ENCODE data around the gene ESPN. TPM values are rescaled to one million over a fixed set of nuclear protein-coding genes. Genes with fewer than 3 reads are reported as not detected.

ESPN gene
- total and polyA plus RNA-seq, 2 of the 8 experiments (the other 6 are each of a cell fraction or from before 2014, with no cell fraction given): 5.2 to 16.3 TPM

GRCh38 chr1:6391951-6392808, 32.4 kb upstream of the ESPN start:
- Histone ChIP-seq H3K23ac (ENCODE audit: insufficient read length) (no peak overlapping the region), H3K27ac (ENCODE audit: low read depth, low read length) (no peak overlapping the region), H4K8ac (ENCODE audit: extremely low read depth, insufficient read depth, low read length) (peak overlapping the region; percentile 41; the same call in 1 of the 2 replicates), H2BK12ac (ENCODE audit: low read depth, low read length) (no peak overlapping the region), H3K9me3 (ENCODE audit: insufficient read depth in 2 of 2, low read depth in 1 of 2, low read length in 1 of 2) (no peaks in the 10 kb centered on the region; a peak in 1 of 4 replicates), H3K4me1 (replicated peaks in 1 of 4; ENCODE audit: control insufficient read depth in 3 of 4, insufficient read depth in 4 of 4, low read length in 3 of 4) (peaks cover 0 to 15% (median 12%) of the 10 kb centered on the region in 4 experiments; a peak in 6 of 7 replicates), H3K4me2 (ENCODE audit: insufficient read depth in 1 of 2, low read depth in 2 of 2, low read length in 2 of 2) (peak overlapping the region; percentile 70 to 80), H3K4me3 (ENCODE audit: extremely low read depth in 1 of 4, insufficient read depth in 2 of 4, low read depth in 3 of 4, low read length in 4 of 4) (peak overlapping the region; percentile 66 to 91 (median 72)), H3K27me3 (replicated peaks in 1 of 4; ENCODE audit: control insufficient read depth in 3 of 4, extremely low read depth in 1 of 4, insufficient read depth in 3 of 4, low read length in 3 of 4) (peaks cover 0 to 3% (median 0%) of the 10 kb centered on the region in 4 experiments; a peak in 3 of 7 replicates), H2AFZ (ENCODE audit: low read length) (no peak overlapping the region), H4K20me1 (replicated peaks in 1 of 2; ENCODE audit: control insufficient read depth in 1 of 2, insufficient read depth in 2 of 2, low read length in 2 of 2) (peaks cover 4 to 9% of the 10 kb centered on the region in 2 experiments), H2BK5ac (ENCODE audit: low read depth, low read length) (no peak overlapping the region), H3K9ac (replicated peaks in 1 of 4; ENCODE audit: extremely low read depth in 1 of 4, low read depth in 3 of 4, low read length in 3 of 4) (peak overlapping the region; percentile 42 to 87 (median 62); a peak in 5 of 7 replicates), H3K4ac (replicated peaks; ENCODE audit: insufficient read length, low read depth, low read length) (no peak overlapping the region), H3K14ac (ENCODE audit: insufficient read length) (no peak overlapping the region), H3K18ac (ENCODE audit: extremely low read depth, low read length) (no peak overlapping the region), H3K79me2 (ENCODE audit: control insufficient read depth in 1 of 2, insufficient read depth in 2 of 2, low read length in 2 of 2) (peaks cover 0 to 45% of the 10 kb centered on the region in 2 experiments; a peak in 3 of 4 replicates), H3K23me2 (ENCODE audit: low read depth, low read length) (peaks cover 4% of the 10 kb centered on the region; the same call in 1 of the 2 replicates), H2AK5ac (ENCODE audit: low read depth, low read length) (no peak overlapping the region), H4K91ac (replicated peaks; ENCODE audit: insufficient read length, low read length) (no peak overlapping the region), H2BK15ac (ENCODE audit: low read length) (no peak overlapping the region), H4K5ac (ENCODE audit: insufficient read length, low read depth, low read length) (no peak overlapping the region), H3K36me3 (ENCODE audit: control insufficient read depth in 2 of 4, insufficient read depth in 4 of 4, low read length in 3 of 4) (no peaks in the 10 kb centered on the region), H3K56ac (replicated peaks; ENCODE audit: insufficient read length, low read depth, low read length) (no peak overlapping the region), H3K79me1 (ENCODE audit: low read depth, low read length) (peaks cover 12% of the 10 kb centered on the region), H2BK20ac (ENCODE audit: low read length) (no peak overlapping the region), H2BK120ac (replicated peaks; ENCODE audit: low read depth, low read length) (no peak overlapping the region)
- 57% methylated on average over 15 of the region's 16 CpGs; no CpG with 5 or more reads in 1 of the 2 experiments for WGBS, 2 experiments (ENCODE audit: extremely low coverage in 1 of 2, insufficient coverage in 1 of 2, insufficient read length in 1 of 2, insufficient replicate concordance in 2 of 2, low coverage in 1 of 2, low lambda C conversion rate in 2 of 2, missing lambda C conversion rate in 1 of 2)
- ChIA-PET POLR2A (ENCODE audit: partially characterized antibody) (interaction anchor here (0.9 to 5.9 kb wide), 12 partner anchors 7 to 186 kb away, joined by 3 to 29 read pairs (median 3); partner anchors contain the start of gene RNF207), CTCF (ENCODE audit: partially characterized antibody) (interaction anchor here (0.9 to 58.4 kb wide), 11 partner anchors 8 to 267 kb away, joined by 3 to 1769 read pairs (median 6); no protein-coding TSS in a partner anchor)
- no peak for DNase-seq (ENCODE audit: low read depth in 1 of 2, low spot score in 2 of 2)
- TF ChIP-seq HDAC6 (IDR thresholded peaks at IDR 0.05; ENCODE audit: low read depth, low read length): no peak
- TF ChIP-seq HDAC2 (IDR thresholded peaks at IDR 0.05; ENCODE audit: borderline replicate concordance in 1 of 2, low read depth in 2 of 2, low read length in 2 of 2): no peak
- no peak for TF ChIP-seq CREB1 (IDR thresholded peaks at IDR 0.05)
- no peak for FAIRE-seq

Measured in H1 (cell line).